NCI-H524 (cell line): ENCODE data around the gene ARRDC3.
A peak's percentile ranks its signal among the peaks of the same experiment; 100 is the strongest.

Experiments used
- DNase-seq, 2 experiments: peaks; one replicate each; lab custom pipeline; 2025; lab: John Stamatoyannopoulos, UW

The ARRDC3 gene

DNA sequence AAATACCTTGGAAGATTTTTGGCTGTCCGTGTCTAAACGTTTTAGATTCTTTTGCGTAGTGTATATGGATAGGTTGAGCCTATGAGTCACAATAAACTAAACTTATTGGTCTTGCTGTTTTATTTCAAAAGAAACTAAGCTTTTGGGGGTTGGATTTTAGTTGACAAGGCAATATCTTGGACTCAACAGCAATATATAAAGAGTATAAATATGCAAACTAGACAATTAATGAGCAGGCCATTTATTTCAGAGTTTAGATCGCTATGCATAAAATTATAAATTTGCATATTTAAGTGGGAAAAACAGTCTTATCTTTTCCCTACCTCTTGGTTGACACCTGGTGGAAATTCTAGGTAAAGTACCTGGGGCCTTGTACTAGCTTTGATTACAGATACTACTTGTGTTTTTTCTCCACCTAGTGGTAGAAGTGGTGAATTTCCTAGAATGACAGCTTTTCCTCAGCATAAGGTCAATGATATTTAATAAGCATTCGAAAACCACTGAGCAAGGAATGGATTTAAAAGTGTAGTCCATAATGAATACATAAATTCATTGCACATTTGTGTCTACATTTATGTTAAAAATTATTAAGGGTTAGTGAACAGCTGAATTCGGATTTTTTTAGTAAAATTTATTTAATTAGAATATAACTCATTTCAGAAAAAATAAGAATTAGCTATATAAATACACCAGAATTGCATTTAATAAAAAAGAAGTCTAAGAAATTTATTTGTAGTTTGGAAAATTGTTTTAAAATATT is 1.7 kb upstream of the ARRDC3 start:
- peak; percentile 89 to 96 for DNase-seq

DNA sequence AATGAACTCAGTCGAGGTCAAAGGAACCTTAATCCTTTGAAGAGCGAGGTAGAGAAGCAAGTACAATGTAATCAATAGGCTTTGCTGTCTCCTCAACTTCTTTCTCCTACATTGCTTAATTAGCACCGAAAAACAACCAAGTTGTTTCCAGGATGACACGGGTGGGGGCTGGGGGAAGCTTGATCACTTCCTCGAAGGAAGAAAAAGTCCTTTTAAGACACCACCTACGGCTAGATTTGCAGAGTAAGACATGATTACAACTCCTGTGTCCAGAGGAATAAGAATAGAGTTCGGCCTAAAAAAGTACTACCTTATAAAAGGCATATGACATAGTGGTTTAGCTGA is 811 bp upstream of the ARRDC3 start:
- DNase-seq: peak; percentile 21 to 54

GRCh38 chr5:91382530-91383026 is 539 bp downstream of the ARRDC3 start:
- peak; percentile 37 to 65 for DNase-seq

DNA sequence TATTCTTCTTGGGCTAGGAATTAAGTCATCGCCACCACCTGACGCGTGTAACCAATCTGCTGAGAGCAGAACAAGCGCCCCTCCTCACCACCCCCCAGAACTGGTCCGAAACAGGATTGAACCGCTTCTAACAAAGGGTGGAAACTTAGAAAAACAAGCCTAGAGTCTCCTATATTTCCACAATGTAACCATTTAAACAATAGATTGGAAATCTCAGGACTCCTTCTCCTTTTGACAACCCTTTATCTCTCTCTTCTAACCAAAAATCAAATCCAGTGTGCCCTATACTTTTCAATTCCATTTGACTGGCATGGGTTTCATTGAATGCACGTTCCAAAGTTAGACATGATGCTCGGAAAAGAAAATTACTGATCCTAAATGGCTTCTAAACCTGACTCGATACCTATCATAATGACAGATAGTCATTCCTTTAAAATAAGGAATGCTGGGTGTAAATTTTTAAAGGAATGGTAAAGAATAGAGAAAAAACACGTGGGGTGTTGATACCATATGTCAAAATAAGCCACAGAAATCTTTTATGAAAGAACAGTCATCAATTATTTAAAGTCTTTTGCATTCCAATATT is 1.2 kb downstream of the ARRDC3 start:
- peak; percentile 73 to 83 for DNase-seq

DNA sequence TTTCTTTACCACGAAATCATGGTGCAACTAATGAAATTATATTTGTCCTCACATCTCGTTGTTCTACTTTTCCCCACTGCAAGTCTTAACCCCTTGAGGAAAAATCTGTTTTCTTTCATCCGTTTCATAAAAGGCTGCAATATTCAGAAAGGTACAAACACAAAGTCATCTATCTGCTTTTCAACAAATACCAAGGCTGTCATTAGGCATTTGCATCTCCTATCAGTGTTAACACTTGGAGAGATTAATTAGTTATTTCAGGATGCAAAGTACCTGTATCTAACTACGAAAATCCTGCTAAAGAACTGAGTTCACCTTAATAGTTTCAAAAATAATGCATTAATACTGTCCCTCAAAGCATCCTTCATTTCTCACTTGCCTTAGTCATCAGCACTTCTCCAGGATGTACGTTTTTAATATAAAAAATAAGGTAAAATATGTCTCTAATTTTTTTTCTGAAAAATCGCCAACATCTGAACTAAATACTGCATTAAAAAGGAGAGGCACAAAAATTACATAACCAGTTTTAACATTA is 1.8 kb downstream of the ARRDC3 start:
- DNase-seq: no peak

- peak; percentile 92 to 96 for DNase-seq
Observed at GRCh38 chr5:91380491-91381238, 2.5 kb downstream of the ARRDC3 start.

GRCh38 chr5:91379914-91380490 is 3.1 kb downstream of the ARRDC3 start:
- DNase-seq: peak; percentile 90 to 95

DNA sequence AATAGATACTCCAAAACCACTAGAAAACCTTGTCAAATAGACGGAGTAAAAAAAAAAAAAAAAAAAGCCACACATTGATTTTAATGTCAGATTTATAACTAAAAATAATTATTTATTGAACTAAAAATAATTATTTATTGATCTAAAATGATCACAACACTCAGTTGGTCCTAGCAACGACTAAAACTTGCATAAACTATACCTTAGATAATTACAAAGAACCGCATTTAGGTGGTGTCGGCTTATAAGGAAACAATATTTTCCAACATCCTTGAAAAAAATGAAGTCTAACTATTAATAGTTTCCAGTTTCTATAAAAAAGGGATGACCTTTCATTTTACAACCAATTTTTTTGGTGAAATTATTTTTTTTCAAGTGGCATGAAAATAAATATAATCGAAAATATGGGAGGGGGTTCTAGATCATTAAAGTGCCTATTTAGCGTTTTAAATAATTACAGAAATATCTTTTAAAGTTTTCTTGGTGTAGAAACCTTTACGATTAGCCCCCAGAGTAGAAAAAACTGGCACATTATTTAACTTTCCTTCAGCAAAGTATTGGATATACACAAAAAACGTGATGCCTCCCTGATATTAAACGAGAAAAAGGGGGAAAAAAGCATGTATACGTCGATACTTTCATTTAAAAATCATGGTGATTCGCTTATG is 3.7 kb downstream of the ARRDC3 start:
- no peak for DNase-seq

- no peak for DNase-seq
Observed at GRCh38 chr5:91378752-91379211, 4.3 kb downstream of the ARRDC3 start.

GRCh38 chr5:91374893-91375520 is 8.1 kb downstream of the ARRDC3 start:
- no peak for DNase-seq

GRCh38 chr5:91373600-91373999 is 9.5 kb downstream of the ARRDC3 start:
- DNase-seq: no peak

- DNase-seq: no peak
Observed at GRCh38 chr5:91373006-91373405, 10.1 kb downstream of the ARRDC3 start.

DNA sequence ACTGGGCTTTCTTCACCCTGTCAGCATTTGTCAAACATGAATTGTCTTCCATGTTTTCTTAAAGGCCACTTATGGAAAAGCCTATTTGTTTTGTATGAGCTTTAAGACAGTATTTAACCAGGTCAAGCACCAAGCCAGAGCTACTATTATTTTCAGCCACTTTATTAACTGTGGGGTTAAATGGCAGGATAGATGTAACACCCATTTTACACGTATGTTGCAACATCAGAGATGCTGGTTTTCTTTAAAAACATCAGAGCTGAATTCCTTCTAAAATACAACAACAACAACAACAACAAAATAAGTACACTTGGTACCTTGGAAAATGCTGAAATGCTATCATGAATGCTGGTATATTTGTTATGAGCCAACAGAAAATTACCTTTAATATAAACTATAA is 13.6 kb downstream of the ARRDC3 start:
- no peak for DNase-seq

DNA sequence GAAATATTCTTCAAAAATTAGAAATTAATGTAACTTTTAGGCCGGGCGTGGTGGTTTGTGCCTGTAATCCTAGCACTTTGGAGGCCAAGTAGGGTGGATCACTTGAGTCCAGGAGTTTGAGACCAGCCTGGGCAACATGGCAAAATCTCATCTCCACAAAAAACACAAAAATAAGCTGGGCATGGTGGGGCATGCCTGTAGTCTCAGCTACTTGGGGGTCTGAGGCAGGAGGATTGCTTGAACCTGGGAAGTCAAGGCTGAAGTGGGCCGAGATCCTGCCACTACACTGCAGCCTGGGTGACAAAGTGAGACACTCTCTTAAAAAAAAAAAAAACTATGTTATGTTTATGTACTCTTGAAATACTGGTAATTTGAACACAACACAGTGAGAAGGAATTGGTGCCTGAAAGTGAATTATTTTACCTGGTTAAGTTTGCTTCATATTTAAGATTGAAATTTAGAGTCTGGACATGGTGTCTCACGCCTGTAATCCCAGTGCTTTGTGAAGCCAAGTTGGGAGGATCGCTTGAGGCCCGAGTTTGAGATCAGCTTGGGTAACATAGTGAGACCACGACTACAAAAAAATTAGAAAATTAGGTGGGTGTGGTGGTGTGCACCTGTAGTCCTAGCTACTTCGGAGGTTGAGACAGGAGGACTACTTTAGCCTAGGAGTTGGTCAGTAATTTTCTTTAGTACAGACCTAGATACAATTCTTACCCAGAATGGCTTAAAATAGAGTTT is 15.0 kb downstream of the ARRDC3 start:
- no peak for DNase-seq

GRCh38 chr5:91367344-91367743 is 15.8 kb downstream of the ARRDC3 start:
- DNase-seq: no peak

DNA sequence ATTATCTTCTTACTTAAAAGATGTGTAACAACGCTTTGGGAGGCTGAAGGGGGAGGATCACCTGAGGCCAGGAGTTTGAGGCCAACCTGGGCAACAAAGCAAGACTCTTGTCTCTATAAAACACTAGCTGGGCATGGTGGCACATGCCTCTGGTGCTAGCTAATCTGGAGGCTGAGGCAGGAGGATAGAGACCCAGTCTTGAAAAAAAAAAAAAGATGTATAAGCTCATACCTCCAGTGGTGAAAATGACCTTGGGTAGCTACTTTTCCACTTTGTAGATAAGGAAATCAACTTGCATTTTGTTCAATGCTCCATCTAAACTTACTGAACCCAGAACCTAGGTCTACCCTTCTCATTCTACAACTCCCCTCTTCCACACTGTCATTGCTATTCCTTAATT is 16.6 kb downstream of the ARRDC3 start:
- no peak for DNase-seq

DNA sequence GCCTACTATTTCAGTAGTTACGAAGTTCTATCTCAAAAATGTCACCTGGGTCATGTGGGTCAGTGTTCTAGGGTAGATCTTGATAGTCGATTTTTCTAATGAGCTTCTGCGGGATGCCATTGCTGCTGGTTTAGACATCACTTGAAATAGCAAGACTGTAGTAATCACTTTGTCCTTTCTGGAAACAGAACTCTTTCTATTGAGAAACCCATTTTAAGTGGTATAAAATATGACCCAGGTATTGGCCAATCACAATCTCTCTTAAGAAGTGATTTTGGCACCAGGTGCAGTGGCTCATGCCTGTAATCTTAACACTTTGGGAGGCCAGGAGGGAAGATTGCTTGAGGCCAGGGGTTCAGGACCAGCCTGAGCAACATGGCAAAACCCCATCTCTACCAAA is 17.6 kb downstream of the ARRDC3 start:
- DNase-seq: no peak

GRCh38 chr5:91362935-91363334 is 20.2 kb downstream of the ARRDC3 start:
- no peak for DNase-seq

DNA sequence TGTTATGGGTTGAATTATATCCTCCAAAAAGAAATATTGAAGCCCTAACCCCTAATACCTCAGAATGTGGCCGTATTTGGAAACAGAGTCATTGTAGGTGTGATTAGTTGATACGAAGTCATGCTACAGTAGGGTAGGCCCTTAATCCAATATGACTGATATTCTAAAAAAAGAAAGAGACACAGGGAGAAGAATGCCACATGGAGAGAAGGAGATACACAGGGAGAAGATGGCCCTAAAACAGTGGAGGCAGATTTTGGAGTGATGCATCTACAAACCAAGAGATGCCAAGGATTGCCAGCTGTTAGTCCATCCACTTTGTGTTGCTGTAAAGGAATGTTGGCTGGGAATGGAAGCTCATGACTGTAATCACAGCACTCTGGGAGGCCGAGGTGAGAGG is 21.3 kb downstream of the ARRDC3 start:
- no peak for DNase-seq

- DNase-seq: no peak
Observed at GRCh38 chr5:91361055-91361701, 21.9 kb downstream of the ARRDC3 start.
